ENCODE measurements around the gene CCDC57.
"Not testable (repeated sequence)": the region's sequence is repeated elsewhere in the genome, so short reads cannot be mapped to it uniquely, and the experiment has no call there.

CCDC57 gene

GRCh38 chr17:82199496-82199895 lies 13.1 kb downstream of the CCDC57 start:
- no peak for DNase-seq

GRCh38 chr17:82198092-82198491 lies 14.6 kb downstream of the CCDC57 start:
- no peak for DNase-seq

DNA sequence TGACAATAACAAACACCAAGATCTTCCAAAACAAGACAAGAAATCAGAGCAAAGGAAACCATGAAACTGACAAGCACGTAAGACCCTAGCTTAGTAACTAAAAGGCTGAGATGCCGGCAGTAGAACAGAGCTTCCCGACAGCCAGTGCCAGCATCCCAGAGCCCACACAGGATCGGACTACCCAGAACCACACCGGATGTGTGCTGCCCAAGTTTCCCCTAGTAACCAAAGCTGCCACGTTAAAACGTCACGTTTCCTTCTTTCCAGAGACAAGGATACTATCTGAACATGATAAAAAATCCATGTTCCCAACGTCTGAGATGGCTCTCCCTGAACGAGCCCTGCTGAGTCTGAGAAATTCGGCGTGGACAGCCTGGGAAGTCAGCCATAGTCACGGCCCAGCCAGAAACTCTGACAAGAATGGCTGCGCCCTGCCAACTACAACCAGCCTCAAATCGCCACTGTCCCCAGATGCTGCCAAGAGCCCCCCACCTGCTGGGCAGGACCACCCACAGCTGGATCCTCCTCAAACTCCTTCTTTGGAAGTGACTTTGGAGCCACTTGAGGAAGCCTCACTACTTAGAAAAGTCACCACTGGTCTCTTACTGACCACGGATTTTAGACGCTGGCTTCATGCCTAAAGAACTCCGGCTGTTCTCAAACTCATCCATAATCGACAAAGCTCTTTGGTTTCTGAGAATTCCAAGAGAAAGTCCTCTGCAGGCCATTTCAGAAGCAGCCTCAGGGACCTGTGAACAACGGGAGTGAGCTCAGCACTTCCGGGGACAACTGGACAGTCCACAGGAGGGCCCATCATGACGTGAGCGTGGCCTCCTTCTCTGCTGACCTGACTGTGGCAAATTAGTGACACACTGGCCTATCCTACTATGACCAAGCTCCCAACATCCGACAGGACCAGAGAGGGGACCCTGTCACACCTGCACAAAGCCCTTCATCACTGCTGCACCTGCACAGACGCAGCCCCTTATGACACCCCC lies 16.7 kb downstream of the CCDC57 start:
- DNase-seq = no peak

DNA sequence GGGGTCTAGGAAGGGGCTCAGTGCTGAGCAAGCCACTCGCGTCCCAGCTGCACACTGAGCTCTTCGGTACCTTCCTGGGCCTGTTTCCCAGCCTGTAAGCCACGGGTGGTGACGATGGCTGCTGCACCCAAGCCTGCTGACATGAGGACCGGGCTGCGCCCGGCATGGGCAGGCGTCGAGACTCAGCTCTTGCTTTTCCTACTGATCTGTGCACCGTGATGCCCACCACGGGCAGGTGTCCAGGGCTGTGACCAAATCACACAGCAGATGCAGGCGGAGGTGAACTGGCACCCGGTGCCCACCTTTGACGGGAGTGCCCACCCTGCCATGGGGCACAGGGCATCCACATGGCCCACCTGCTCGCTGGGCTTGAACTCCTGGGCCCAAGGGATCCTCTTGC lies 17.9 kb downstream of the CCDC57 start:
- DNase-seq = no peak

- DNase-seq = no peak
These were observed 19.0 kb downstream of the CCDC57 start for GRCh38 chr17:82193520-82194220.

- DNase-seq = not testable (repeated sequence)
These were observed 19.6 kb downstream of the CCDC57 start for GRCh38 chr17:82193050-82193449.

GRCh38 chr17:82188001-82188961 lies 24.4 kb downstream of the CCDC57 start:
- no peak for DNase-seq

DNA sequence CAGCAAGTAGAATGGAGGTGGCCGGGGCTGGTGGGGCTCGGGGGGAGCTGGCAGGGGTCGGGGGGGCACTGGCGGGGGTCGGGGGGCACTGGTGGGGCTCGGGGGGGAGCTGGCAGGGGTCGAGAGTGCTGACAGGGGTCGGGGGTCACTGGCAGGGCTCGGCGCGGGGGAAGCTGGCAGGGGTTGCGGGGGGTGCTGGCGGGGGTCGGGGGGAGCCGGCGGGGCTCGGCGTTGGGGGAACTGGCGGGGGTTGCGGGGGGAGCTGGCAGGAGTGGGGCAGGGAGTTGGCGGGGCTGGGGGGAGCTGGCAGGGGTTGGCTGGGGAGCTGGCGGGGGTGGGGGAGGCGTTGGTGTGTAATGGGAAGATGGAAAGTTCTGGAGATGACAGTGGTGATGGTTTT lies 25.1 kb downstream of the CCDC57 start:
- DNase-seq = no peak

DNA sequence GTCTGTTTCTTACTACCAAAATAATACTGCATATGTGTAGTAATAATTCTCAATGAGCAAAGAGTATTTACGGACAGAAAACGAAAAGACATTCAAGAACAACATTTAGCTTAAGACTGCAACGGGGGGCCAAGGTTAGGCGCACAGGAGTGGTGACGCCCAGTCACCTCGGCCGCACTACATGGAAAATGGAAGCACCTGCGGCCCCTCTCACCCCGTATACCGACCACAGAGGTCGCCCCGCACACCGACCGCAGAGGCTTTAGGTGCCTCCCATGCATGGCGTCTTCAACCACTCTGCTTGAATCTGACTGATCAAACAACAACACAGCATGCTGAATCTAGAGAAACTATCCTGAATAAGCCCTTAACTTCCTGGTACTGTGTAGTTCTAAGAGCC lies 26.4 kb downstream of the CCDC57 start:
- DNase-seq = no peak

DNA sequence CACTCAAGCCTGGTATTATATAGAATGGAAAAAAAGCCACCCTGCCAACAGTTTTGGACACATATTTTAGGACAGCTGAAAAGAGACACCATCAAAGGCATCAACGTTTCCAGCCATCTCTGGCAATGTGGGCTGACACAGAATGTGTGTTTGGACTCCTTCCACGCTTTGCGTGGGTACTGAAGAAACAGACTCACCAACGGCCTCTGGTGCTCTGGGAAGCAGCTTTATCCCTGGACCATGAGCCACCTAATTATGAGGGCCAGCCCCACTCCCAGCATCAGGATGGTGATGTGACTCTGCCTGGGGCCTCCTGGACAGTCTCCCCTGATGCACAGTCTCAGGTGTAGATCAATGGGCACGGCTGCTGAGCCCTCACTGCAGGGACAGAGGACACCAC lies 27.9 kb downstream of the CCDC57 start:
- DNase-seq = no peak

GRCh38 chr17:82180776-82181528 lies 31.7 kb downstream of the CCDC57 start:
- DNase-seq = no peak

DNA sequence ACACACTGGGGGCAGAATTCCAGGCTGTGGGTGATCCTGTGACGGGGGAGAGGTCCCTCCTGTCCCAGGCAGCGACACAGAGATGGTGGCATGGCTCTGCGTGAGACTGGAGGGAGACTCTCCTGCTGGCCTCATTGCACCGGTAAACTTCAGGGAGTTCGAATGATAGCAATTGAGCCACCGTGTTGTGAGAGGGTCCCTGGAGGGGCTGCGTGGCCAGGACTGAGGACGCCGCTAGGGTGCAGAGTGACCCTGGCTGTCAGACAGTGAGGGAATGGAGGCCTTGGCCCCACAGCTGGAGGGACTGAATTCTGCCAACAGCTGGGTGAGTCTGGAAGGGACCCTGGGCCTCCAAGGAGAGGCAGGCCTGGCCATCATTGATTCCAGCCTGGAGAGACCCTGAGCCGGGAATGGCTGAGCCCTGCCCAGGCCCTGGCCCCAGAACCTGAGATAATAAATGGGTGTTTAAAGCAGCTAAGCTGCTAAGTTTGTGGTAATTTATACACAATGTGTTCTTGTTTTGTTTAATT lies 32.6 kb downstream of the CCDC57 start:
- no peak for DNase-seq

GRCh38 chr17:82179412-82179811 lies 33.2 kb downstream of the CCDC57 start:
- no peak for DNase-seq

DNA sequence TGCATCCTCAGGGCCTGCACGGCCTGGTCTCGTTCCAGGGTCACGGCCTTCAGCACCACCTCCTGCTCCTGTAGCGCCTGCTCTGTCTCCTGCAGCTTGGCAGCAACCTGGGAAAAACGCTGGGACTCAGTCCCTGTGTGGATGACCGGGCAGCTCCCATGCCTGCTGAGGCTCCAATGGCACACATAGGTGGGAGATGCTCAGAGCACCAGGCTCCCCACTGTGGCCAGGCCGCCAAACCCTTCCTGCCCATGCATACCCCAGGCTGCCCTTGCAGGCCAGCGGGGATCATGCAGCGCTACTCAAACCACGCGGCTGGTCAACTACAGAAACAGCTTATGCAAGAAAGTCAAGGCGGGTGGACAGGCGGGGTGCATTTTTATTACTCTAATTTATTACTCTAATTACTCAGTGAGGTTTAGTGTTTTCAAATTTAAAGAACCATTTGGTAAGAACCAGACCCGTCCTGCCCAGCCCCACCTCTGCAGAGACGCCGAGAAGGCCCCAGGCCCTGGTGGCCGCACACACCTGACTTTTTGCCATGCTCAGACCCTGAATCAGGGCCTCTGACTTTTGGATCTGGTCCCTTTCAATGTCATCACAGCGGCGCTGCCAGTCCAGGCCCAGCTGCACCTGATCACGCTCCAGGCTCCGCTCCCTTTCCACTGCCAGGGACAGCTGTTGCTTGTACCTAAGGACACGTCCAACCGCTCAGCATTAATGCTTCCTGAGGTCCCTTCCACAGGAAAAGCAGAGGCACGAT lies 34.0 kb downstream of the CCDC57 start:
- no peak for DNase-seq

GRCh38 chr17:82177761-82178498 lies 34.7 kb downstream of the CCDC57 start:
- DNase-seq = no peak

- DNase-seq = no peak
These were observed 35.4 kb downstream of the CCDC57 start for GRCh38 chr17:82177276-82177675.

DNA sequence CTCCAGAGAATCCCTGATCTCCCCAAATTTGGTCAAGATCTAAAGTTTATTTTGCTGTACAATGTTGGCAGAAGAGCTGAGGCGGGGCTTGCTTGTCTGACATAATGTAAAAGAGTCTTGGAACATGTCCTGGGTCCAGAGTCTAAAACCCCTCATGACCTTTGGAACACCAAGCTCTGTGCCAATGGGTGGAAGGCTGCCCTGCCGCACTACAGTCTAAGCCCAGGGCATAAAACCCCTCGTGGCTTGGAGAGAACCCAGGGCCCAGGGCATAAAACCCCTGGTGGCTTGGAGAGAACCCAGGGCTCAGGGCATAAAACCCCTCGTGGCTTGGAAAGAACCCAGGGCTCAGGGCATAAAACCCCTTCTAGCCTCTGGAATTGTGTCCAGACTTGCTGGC lies 36.7 kb downstream of the CCDC57 start:
- DNase-seq = no peak

GRCh38 chr17:82175201-82175600 lies 37.4 kb downstream of the CCDC57 start:
- DNase-seq = no peak

- not testable (repeated sequence) for DNase-seq
These were observed 38.4 kb downstream of the CCDC57 start for GRCh38 chr17:82174042-82174857.
